H1 (cell line): ENCODE data around the gene PDGFD. TPM values are rescaled to one million over a fixed set of nuclear protein-coding genes. Genes with fewer than 3 reads are reported as not detected.

Experiments
- CTCF ChIA-PET: fragments of 300-600 bp; sonication (Branson Sonifier 250); formaldehyde crosslinking; loops from one replicate; lab custom pipeline; 2021; ENCODE audit not compliant: partially characterized antibody; lab: Charles Lee
- POLR2A ChIA-PET: fragments of 300-600 bp; sonication (Branson Sonifier 250); formaldehyde crosslinking; loops from one replicate; lab custom pipeline; 2021; ENCODE audit warnings: inconsistent platforms; ENCODE audit not compliant: partially characterized antibody; lab: Charles Lee
- DNase-seq, 2 experiments: peaks; one replicate each; pipeline versions ENCODE4 v3.0.0 to v3.0.0-alpha.2; 2010 to 2022; ENCODE audit warnings: low spot score in 2 of 2, low read depth in 1 of 2, mixed read lengths in 1 of 2
- FAIRE-seq: peaks from 2 replicates; lab custom pipeline; 2011; peaks lifted over from hg19 to GRCh38; lab: Jason Lieb, UNC
- H2AFZ ChIP-seq: 2 replicates; pipeline ENCODE4 v1.8.1; 2012; ENCODE audit warnings: low read length, inconsistent platforms
- H2AK5ac ChIP-seq: 2 replicates; pipeline ENCODE4 v1.6.1; 2013; ENCODE audit warnings: low read depth, low read length
- H2BK120ac ChIP-seq: replicated peaks from 2 replicates; pipeline ENCODE3; 2013; ENCODE audit warnings: low read depth, low read length, inconsistent platforms
- H2BK12ac ChIP-seq: 2 replicates; pipeline ENCODE4 v1.6.1; 2013; ENCODE audit warnings: low read depth, low read length
- H2BK15ac ChIP-seq: 2 replicates; pipeline ENCODE4 v1.6.1; 2013; ENCODE audit warnings: low read length
- H2BK20ac ChIP-seq: 2 replicates; pipeline ENCODE4 v1.6.1; 2013; ENCODE audit warnings: low read length
- H2BK5ac ChIP-seq: 2 replicates; pipeline ENCODE4 v1.6.1; 2013; ENCODE audit warnings: low read depth, low read length
- H3K14ac ChIP-seq: 2 replicates; pipeline ENCODE4 v1.6.1; 2013; ENCODE audit warnings: inconsistent platforms; ENCODE audit not compliant: insufficient read length
- H3K18ac ChIP-seq: 2 replicates; pipeline ENCODE4 v1.6.1; 2013; ENCODE audit warnings: low read length; ENCODE audit errors: extremely low read depth
- H3K23ac ChIP-seq: 2 replicates; pipeline ENCODE4 v1.6.1; 2013; ENCODE audit warnings: inconsistent platforms; ENCODE audit not compliant: insufficient read length
- H3K23me2 ChIP-seq: 2 replicates; pipeline ENCODE4 v1.6.1; 2013; ENCODE audit warnings: low read depth, low read length
- H3K27ac ChIP-seq: 2 replicates; pipeline ENCODE4 v1.6.1; 2011; ENCODE audit warnings: low read depth, low read length, inconsistent platforms
- H3K27me3 ChIP-seq, 4 experiments: replicated peaks in 1 of 4; 1 replicate in 1 of 4; 2 replicates in 3 of 4; pipeline versions ENCODE4 v1.6.1 to v1.8.1; 2011 to 2013; ENCODE audit warnings: low read length in 3 of 4, mild to moderate bottlenecking in 3 of 4, inconsistent platforms in 2 of 4, mixed read lengths in 2 of 4, moderate library complexity in 1 of 4; ENCODE audit not compliant: control insufficient read depth in 3 of 4, insufficient read depth in 3 of 4; ENCODE audit errors: extremely low read depth in 1 of 4
- H3K36me3 ChIP-seq, 4 experiments: 2 replicates each; pipeline versions ENCODE4 v1.6.1 to v1.8.1; 2011 to 2013; ENCODE audit warnings: mild to moderate bottlenecking in 4 of 4, low read length in 3 of 4, moderate library complexity in 2 of 4, control low read depth in 1 of 4, inconsistent platforms in 1 of 4; ENCODE audit not compliant: insufficient read depth in 4 of 4, control insufficient read depth in 2 of 4
- H3K4ac ChIP-seq: replicated peaks from 2 replicates; pipeline ENCODE3; 2013; ENCODE audit warnings: low read length, low read depth, mixed read lengths, inconsistent platforms; ENCODE audit not compliant: insufficient read length
- H3K4me1 ChIP-seq, 4 experiments: replicated peaks in 1 of 4; 1 replicate in 1 of 4; 2 replicates in 3 of 4; pipeline versions ENCODE4 v1.6.1 to v1.8.1; 2011 to 2013; ENCODE audit warnings: low read length in 3 of 4, inconsistent platforms in 2 of 4, mixed read lengths in 1 of 4; ENCODE audit not compliant: insufficient read depth in 4 of 4, control insufficient read depth in 3 of 4
- H3K4me2 ChIP-seq, 2 experiments: 2 replicates each; pipeline versions ENCODE4 v1.6.1 to v1.8.1; 2011 to 2013; ENCODE audit warnings: low read depth in 2 of 2, low read length in 2 of 2, control low read depth in 1 of 2, inconsistent platforms in 1 of 2, mild to moderate bottlenecking in 1 of 2; ENCODE audit not compliant: insufficient read depth in 1 of 2
- H3K4me3 ChIP-seq, 4 experiments: fragments of 200-600, 300-600 bp in 1 of 4; sonication (generic), shearing (Covaris generic), sonication (Bioruptor Twin) in 1 of 4; 2 replicates each; pipeline versions ENCODE4 v1.5.1 to v1.8.1; 2011 to 2016; ENCODE audit warnings: low read length in 4 of 4, low read depth in 3 of 4, control low read depth in 2 of 4, inconsistent platforms in 2 of 4, mild to moderate bottlenecking in 2 of 4, mixed read lengths in 1 of 4, moderate library complexity in 1 of 4; ENCODE audit not compliant: insufficient read depth in 2 of 4; ENCODE audit errors: extremely low read depth in 1 of 4
- H3K56ac ChIP-seq: replicated peaks from 2 replicates; pipeline ENCODE3; 2013; ENCODE audit warnings: low read depth, mild to moderate bottlenecking, mixed read lengths, low read length, inconsistent platforms; ENCODE audit not compliant: insufficient read length
- H3K79me1 ChIP-seq: 2 replicates; pipeline ENCODE4 v1.6.1; 2013; ENCODE audit warnings: low read depth, low read length, control low read depth
- H3K79me2 ChIP-seq, 2 experiments: 2 replicates each; pipeline versions ENCODE4 v1.6.1 to v1.8.1; 2012 to 2013; ENCODE audit warnings: low read length in 2 of 2, mild to moderate bottlenecking in 2 of 2, inconsistent platforms in 1 of 2; ENCODE audit not compliant: insufficient read depth in 2 of 2, control insufficient read depth in 1 of 2
- H3K9ac ChIP-seq, 4 experiments: replicated peaks in 1 of 4; 1 replicate in 1 of 4; 2 replicates in 3 of 4; pipeline versions ENCODE4 v1.6.1 to v1.8.1; 2011 to 2013; ENCODE audit warnings: low read depth in 3 of 4, low read length in 3 of 4, control low read depth in 2 of 4, mild to moderate bottlenecking in 2 of 4, moderate library complexity in 2 of 4, inconsistent platforms in 1 of 4; ENCODE audit errors: extremely low read depth in 1 of 4
- H3K9me3 ChIP-seq, 2 experiments: 2 replicates each; pipeline versions ENCODE4 v1.6.1 to v1.8.1; 2012 to 2013; ENCODE audit warnings: mild to moderate bottlenecking in 2 of 2, moderate library complexity in 2 of 2, control low read depth in 1 of 2, inconsistent platforms in 1 of 2, low read depth in 1 of 2, low read length in 1 of 2, mixed read lengths in 1 of 2; ENCODE audit not compliant: insufficient read depth in 2 of 2
- H4K20me1 ChIP-seq, 2 experiments: replicated peaks in 1 of 2; 2 replicates each; pipeline versions ENCODE3 to v1.8.1; 2011 to 2013; ENCODE audit warnings: inconsistent platforms in 2 of 2, low read length in 2 of 2, mild to moderate bottlenecking in 1 of 2; ENCODE audit not compliant: insufficient read depth in 2 of 2, control insufficient read depth in 1 of 2
- H4K5ac ChIP-seq: 2 replicates; pipeline ENCODE4 v1.6.1; 2013; ENCODE audit warnings: low read length, low read depth, mixed read lengths, inconsistent platforms; ENCODE audit not compliant: insufficient read length
- H4K8ac ChIP-seq: 2 replicates; pipeline ENCODE4 v1.8.0; 2013; ENCODE audit warnings: mild to moderate bottlenecking, moderate library complexity, low read length, inconsistent platforms; ENCODE audit not compliant: insufficient read depth; ENCODE audit errors: extremely low read depth
- H4K91ac ChIP-seq: replicated peaks from 2 replicates; pipeline ENCODE3; 2013; ENCODE audit warnings: low read length, mixed read lengths, inconsistent platforms; ENCODE audit not compliant: insufficient read length
- BCL11A ChIP-seq, 2 experiments: IDR thresholded peaks; one replicate each; pipeline ENCODE4 v1.6.1; 2011; ENCODE audit warnings: low read depth in 2 of 2, low read length in 2 of 2, mild to moderate bottlenecking in 2 of 2
- CHD2 ChIP-seq: IDR thresholded peaks from 2 replicates; pipeline ENCODE4 v1.6.1; 2012; ENCODE audit warnings: low read length, improper control_type of control experiment
- E2F6 ChIP-seq: IDR thresholded peaks from 2 replicates; pipeline ENCODE4 v1.6.1; 2012; ENCODE audit warnings: inconsistent platforms
- JUN ChIP-seq: IDR thresholded peaks from 2 replicates; pipeline ENCODE4 v1.6.1; 2011; ENCODE audit warnings: low read depth, mild to moderate bottlenecking, improper control_type of control experiment, low read length
- KDM4A ChIP-seq: IDR thresholded peaks from one replicate; pipeline ENCODE4 v1.7.1; 2012; ENCODE audit warnings: low read depth, mild to moderate bottlenecking, moderate library complexity, low read length, inconsistent platforms; ENCODE audit not compliant: severe bottlenecking
- KDM5A ChIP-seq: fragments of 200-600 bp; IDR thresholded peaks from 2 replicates; pipeline ENCODE4 v1.7.1; 2012; ENCODE audit warnings: mild to moderate bottlenecking, low read length, inconsistent platforms, mixed read lengths
- POLR2AphosphoS5 ChIP-seq: IDR thresholded peaks from 2 replicates; pipeline ENCODE4 v1.6.1; 2011; ENCODE audit warnings: low read depth, low read length
- SP1 ChIP-seq: IDR thresholded peaks from 2 replicates; pipeline ENCODE4 v1.6.1; 2011; ENCODE audit warnings: low read depth, low read length
- TBP ChIP-seq: IDR thresholded peaks from 2 replicates; pipeline ENCODE4 v1.6.1; 2011; ENCODE audit warnings: low read depth, low read length, improper control_type of control experiment
- TEAD4 ChIP-seq: IDR thresholded peaks from 2 replicates; pipeline ENCODE4 v1.6.1; 2012; ENCODE audit warnings: low read depth, low read length, inconsistent platforms, mixed read lengths
- YY1 ChIP-seq: IDR thresholded peaks from 2 replicates; pipeline ENCODE4 v1.6.1; 2011; ENCODE audit warnings: low read depth, mild to moderate bottlenecking, low read length
- WGBS, 2 experiments: shearing (Covaris generic) in 1 of 2; methylation state at CpG; one replicate each; pipeline versions ENCODE4 v1.1.6 to v1.1.7; 2013 to 2015; ENCODE audit warnings: low lambda C conversion rate in 2 of 2, mixed read lengths in 2 of 2, inconsistent platforms in 1 of 2, low coverage in 1 of 2, missing lambda C conversion rate in 1 of 2; ENCODE audit not compliant: insufficient replicate concordance in 2 of 2, insufficient coverage in 1 of 2, insufficient read length in 1 of 2; ENCODE audit errors: extremely low coverage in 1 of 2, missing lambda C conversion rate in 1 of 2; 5-methylcytosine and 5-hydroxymethylcytosine counted together
- polyA plus RNA-seq, 7 experiments: library from polyadenylated mRNA; depleted of rRNA in 3 of 7; stranded (reverse) in 5 of 7; unstranded in 2 of 7; fragments of >200 nt in 5 of 7; fragments of 200-250 nt in 2 of 7; gene quantifications; 1 replicate in 5 of 7; 2 replicates in 1 of 7; 4 replicates in 1 of 7; pipeline versions ENCODE4 v1.2.1 to v1.2.3, GENCODE V29; 2011 to 2013; ENCODE audit warnings: missing spikeins in 2 of 7, mixed read lengths in 2 of 7
- total RNA-seq: library from RNA; stranded (reverse); fragmentation: NEBNext Ultra II Directional; extraction: Animal tissue kit (Norgen Biotek cat#: 25700); gene quantifications from 2 replicates; pipeline ENCODE4 v1.2.1, GENCODE V29; 2021
- TF ChIP-seq, protein P1 (sequence below), 3 experiments: IDR thresholded peaks; 1 replicate in 2 of 3; 2 replicates in 1 of 3; pipeline versions ENCODE4 v1.5.1 to v1.6.1; 2011; ENCODE audit warnings: low read length in 3 of 3, mild to moderate bottlenecking in 3 of 3, inconsistent platforms in 2 of 3, low read depth in 1 of 3, moderate library complexity in 1 of 3; ENCODE audit not compliant: insufficient read depth in 1 of 3; ENCODE audit errors: control extremely low read depth in 1 of 3

PDGFD gene
- total and polyA plus RNA-seq, 2 of the 8 experiments (the other 6 are each of a cell fraction or from before 2014, with no cell fraction given), result 1.1 to 3.9 TPM

DNA sequence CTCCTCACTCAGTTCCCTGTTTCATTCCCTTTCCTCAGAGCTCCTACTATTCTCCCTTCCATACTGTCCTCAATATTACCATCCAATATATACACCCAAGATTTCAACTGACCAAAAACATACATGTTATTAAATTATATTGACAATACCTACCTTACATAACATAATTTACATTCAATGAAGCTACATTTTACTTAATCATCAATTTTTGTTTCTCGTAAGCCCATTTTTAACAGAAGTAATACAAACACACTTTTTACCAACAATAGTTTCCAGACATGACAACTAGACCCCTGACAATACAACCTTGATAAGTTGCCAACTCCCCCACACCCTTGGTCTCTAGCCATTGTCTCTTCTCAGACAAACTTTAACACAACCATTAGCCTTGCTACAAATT is 273.3 kb downstream of the PDGFD start:
- no peaks in the 10 kb centered on the region for H3K9me3 ChIP-seq
- peaks cover 0 to 5% (median 0%) of the 10 kb centered on the region in 4 experiments; a peak in 2 of 7 replicates for H3K4me1 ChIP-seq
- DNase-seq, result no peak
- no peak overlapping the region for H2BK12ac ChIP-seq
- H3K23ac ChIP-seq, result no peak overlapping the region
- H2AK5ac ChIP-seq, result no peak overlapping the region
- no peak overlapping the region for H4K8ac ChIP-seq
- H3K79me1 ChIP-seq, result no peaks in the 10 kb centered on the region
- H3K27me3 ChIP-seq, result no peaks in the 10 kb centered on the region
- no peak overlapping the region for H3K14ac ChIP-seq
- no peak for FAIRE-seq
- H3K4ac ChIP-seq, result no peak overlapping the region
- H2BK20ac ChIP-seq, result no peak overlapping the region
- H4K91ac ChIP-seq, result no peak overlapping the region
- no peak overlapping the region for H3K9ac ChIP-seq
- H3K4me2 ChIP-seq, result no peak overlapping the region
- no peak overlapping the region for H3K4me3 ChIP-seq
- no peaks in the 10 kb centered on the region for H3K79me2 ChIP-seq
- 100% methylated on average over 1 of the region's 1 CpG; no CpG with 5 or more reads in 1 of the 2 experiments for WGBS, 2 experiments
- POLR2A ChIA-PET, result no interaction called here
- CTCF ChIA-PET, result interaction anchor here (1.3 kb wide), 1 partner anchor 153 kb away, joined by 3 read pairs; no protein-coding TSS in a partner anchor
- H2BK15ac ChIP-seq, result no peak overlapping the region
- no peaks in the 10 kb centered on the region; the same call in 1 of the 2 replicates for H3K23me2 ChIP-seq
- no peak overlapping the region for H2BK5ac ChIP-seq
- no peak overlapping the region for H3K56ac ChIP-seq
- no peaks in the 10 kb centered on the region for H4K20me1 ChIP-seq
- no peaks in the 10 kb centered on the region for H3K36me3 ChIP-seq
- no peak overlapping the region for H3K18ac ChIP-seq
- no peak overlapping the region for H2AFZ ChIP-seq
- H3K27ac ChIP-seq, result no peak overlapping the region
- H4K5ac ChIP-seq, result no peak overlapping the region
- no peak overlapping the region for H2BK120ac ChIP-seq
- TF ChIP-seq E2F6 (no peak), YY1 (no peak), CHD2 (no peak), TBP (no peak), BCL11A (IDR thresholded peaks at IDR 0.05; ENCODE audit: low read depth in 2 of 2, low read length in 2 of 2) (no peak), JUN (no peak), KDM4A (no peak), SP1 (no peak), TEAD4 (no peak), POLR2AphosphoS5 (no peak), KDM5A (no peak)
- TF ChIP-seq, protein P1, sequence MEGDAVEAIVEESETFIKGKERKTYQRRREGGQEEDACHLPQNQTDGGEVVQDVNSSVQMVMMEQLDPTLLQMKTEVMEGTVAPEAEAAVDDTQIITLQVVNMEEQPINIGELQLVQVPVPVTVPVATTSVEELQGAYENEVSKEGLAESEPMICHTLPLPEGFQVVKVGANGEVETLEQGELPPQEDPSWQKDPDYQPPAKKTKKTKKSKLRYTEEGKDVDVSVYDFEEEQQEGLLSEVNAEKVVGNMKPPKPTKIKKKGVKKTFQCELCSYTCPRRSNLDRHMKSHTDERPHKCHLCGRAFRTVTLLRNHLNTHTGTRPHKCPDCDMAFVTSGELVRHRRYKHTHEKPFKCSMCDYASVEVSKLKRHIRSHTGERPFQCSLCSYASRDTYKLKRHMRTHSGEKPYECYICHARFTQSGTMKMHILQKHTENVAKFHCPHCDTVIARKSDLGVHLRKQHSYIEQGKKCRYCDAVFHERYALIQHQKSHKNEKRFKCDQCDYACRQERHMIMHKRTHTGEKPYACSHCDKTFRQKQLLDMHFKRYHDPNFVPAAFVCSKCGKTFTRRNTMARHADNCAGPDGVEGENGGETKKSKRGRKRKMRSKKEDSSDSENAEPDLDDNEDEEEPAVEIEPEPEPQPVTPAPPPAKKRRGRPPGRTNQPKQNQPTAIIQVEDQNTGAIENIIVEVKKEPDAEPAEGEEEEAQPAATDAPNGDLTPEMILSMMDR (IDR thresholded peaks at IDR 0.05; ENCODE audit: control extremely low read depth in 1 of 3, insufficient read depth in 1 of 3, low read depth in 1 of 3, low read length in 3 of 3), result no peak
